Measurements from ENCODE around the gene C1GALT1C1L.
"Not testable (repeated sequence)": the region's sequence is repeated elsewhere in the genome, so short reads cannot be mapped to it uniquely, and the experiment has no call there.

The C1GALT1C1L gene

GRCh38 chr2:43698140-43698539, 21.9 kb upstream of the C1GALT1C1L start:
- not testable (repeated sequence) for H3K9me3 Mint-ChIP-seq; H3K27ac Mint-ChIP-seq; H3K4me3 Mint-ChIP-seq; H3K4me1 Mint-ChIP-seq (ENCODE audit: low read depth); H3K36me3 Mint-ChIP-seq (ENCODE audit: low read depth)
- peaks cover 12% of the 10 kb centered on the region for H3K27me3 Mint-ChIP-seq (ENCODE audit: low read depth)

- Mint-ChIP-seq H3K36me3 (ENCODE audit: low read depth) (no peaks in the 10 kb centered on the region), H3K9me3 (no peaks in the 10 kb centered on the region)
Measured at GRCh38 chr2:43692428-43692994, 16.3 kb upstream of the C1GALT1C1L start.

GRCh38 chr2:43689999-43690398, 13.8 kb upstream of the C1GALT1C1L start:
- no peak overlapping the region for H3K27ac Mint-ChIP-seq

More at GRCh38 chr2:43692428-43692994, 16.3 kb upstream of the C1GALT1C1L start:
- Mint-ChIP-seq H3K4me3 (no peak overlapping the region), H3K27me3 (ENCODE audit: low read depth) (peaks cover 10% of the 10 kb centered on the region), H3K27ac (no peak overlapping the region), H3K4me1 (ENCODE audit: low read depth) (no peaks in the 10 kb centered on the region)

GRCh38 chr2:43685357-43685756, 9.1 kb upstream of the C1GALT1C1L start:
- H3K4me1 Mint-ChIP-seq (ENCODE audit: low read depth) = no peaks in the 10 kb centered on the region
- H3K9me3 Mint-ChIP-seq = no peaks in the 10 kb centered on the region
- no peaks in the 10 kb centered on the region for H3K36me3 Mint-ChIP-seq (ENCODE audit: low read depth)
- H3K4me3 Mint-ChIP-seq = no peak overlapping the region
- H3K27ac Mint-ChIP-seq = no peak overlapping the region
- peaks cover 10% of the 10 kb centered on the region for H3K27me3 Mint-ChIP-seq (ENCODE audit: low read depth)

More at GRCh38 chr2:43689999-43690398, 13.8 kb upstream of the C1GALT1C1L start:
- Mint-ChIP-seq H3K4me3 (no peak overlapping the region), H3K36me3 (ENCODE audit: low read depth) (no peaks in the 10 kb centered on the region), H3K4me1 (ENCODE audit: low read depth) (no peaks in the 10 kb centered on the region), H3K9me3 (no peaks in the 10 kb centered on the region), H3K27me3 (ENCODE audit: low read depth) (peaks cover 10% of the 10 kb centered on the region)

- not testable (repeated sequence) for H3K4me1 Mint-ChIP-seq (ENCODE audit: low read depth); H3K4me3 Mint-ChIP-seq; H3K27ac Mint-ChIP-seq; H3K9me3 Mint-ChIP-seq; H3K36me3 Mint-ChIP-seq (ENCODE audit: low read depth)
- peaks cover 29% of the 10 kb centered on the region for H3K27me3 Mint-ChIP-seq (ENCODE audit: low read depth)
Measured at GRCh38 chr2:43677783-43678182, 1.6 kb upstream of the C1GALT1C1L start.

- Mint-ChIP-seq H3K4me1 (ENCODE audit: low read depth) (peaks cover 5% of the 10 kb centered on the region), H3K9me3 (peaks cover 6% of the 10 kb centered on the region), H3K36me3 (ENCODE audit: low read depth) (no peaks in the 10 kb centered on the region), H3K27ac (no peak overlapping the region), H3K27me3 (ENCODE audit: low read depth) (peaks cover 39% of the 10 kb centered on the region), H3K4me3 (peak overlapping the region; percentile 58)
Measured at GRCh38 chr2:43675646-43676321, 445 bp downstream of the C1GALT1C1L start.

GRCh38 chr2:43657241-43657640, 19.0 kb downstream of the C1GALT1C1L start:
- peaks cover 15% of the 10 kb centered on the region for H3K27me3 Mint-ChIP-seq (ENCODE audit: low read depth)
- no peaks in the 10 kb centered on the region for H3K9me3 Mint-ChIP-seq
- no peaks in the 10 kb centered on the region for H3K4me1 Mint-ChIP-seq (ENCODE audit: low read depth)
- no peaks in the 10 kb centered on the region for H3K36me3 Mint-ChIP-seq (ENCODE audit: low read depth)
- no peak overlapping the region for H3K4me3 Mint-ChIP-seq
- no peak overlapping the region for H3K27ac Mint-ChIP-seq

- no peaks in the 10 kb centered on the region for H3K4me1 Mint-ChIP-seq (ENCODE audit: low read depth)
- H3K4me3 Mint-ChIP-seq = no peak overlapping the region
- H3K9me3 Mint-ChIP-seq = no peaks in the 10 kb centered on the region
- H3K36me3 Mint-ChIP-seq (ENCODE audit: low read depth) = no peaks in the 10 kb centered on the region
- H3K27ac Mint-ChIP-seq = no peak overlapping the region
- peaks cover 24% of the 10 kb centered on the region for H3K27me3 Mint-ChIP-seq (ENCODE audit: low read depth)
Measured at GRCh38 chr2:43653506-43653905, 22.7 kb downstream of the C1GALT1C1L start.

GRCh38 chr2:43648994-43649701, 27.1 kb downstream of the C1GALT1C1L start:
- no peak overlapping the region for H3K4me3 Mint-ChIP-seq
- H3K27me3 Mint-ChIP-seq (ENCODE audit: low read depth) = peaks cover 33% of the 10 kb centered on the region
- H3K36me3 Mint-ChIP-seq (ENCODE audit: low read depth) = no peaks in the 10 kb centered on the region
- H3K4me1 Mint-ChIP-seq (ENCODE audit: low read depth) = no peaks in the 10 kb centered on the region
- H3K9me3 Mint-ChIP-seq = no peaks in the 10 kb centered on the region
- H3K27ac Mint-ChIP-seq = no peak overlapping the region

- H3K27ac Mint-ChIP-seq = no peak overlapping the region
- no peak overlapping the region for H3K4me3 Mint-ChIP-seq
- H3K36me3 Mint-ChIP-seq (ENCODE audit: low read depth) = no peaks in the 10 kb centered on the region
- peaks cover 18% of the 10 kb centered on the region for H3K27me3 Mint-ChIP-seq (ENCODE audit: low read depth)
- no peaks in the 10 kb centered on the region for H3K4me1 Mint-ChIP-seq (ENCODE audit: low read depth)
- peaks cover 5% of the 10 kb centered on the region for H3K9me3 Mint-ChIP-seq
Measured at GRCh38 chr2:43643680-43644079, 32.5 kb downstream of the C1GALT1C1L start.

- no peak overlapping the region for H3K4me3 Mint-ChIP-seq
- H3K27ac Mint-ChIP-seq = no peak overlapping the region
- H3K27me3 Mint-ChIP-seq (ENCODE audit: low read depth) = peaks cover 26% of the 10 kb centered on the region
- H3K4me1 Mint-ChIP-seq (ENCODE audit: low read depth) = peaks cover 5% of the 10 kb centered on the region
- no peaks in the 10 kb centered on the region for H3K36me3 Mint-ChIP-seq (ENCODE audit: low read depth)
- peaks cover 5% of the 10 kb centered on the region for H3K9me3 Mint-ChIP-seq
Measured at GRCh38 chr2:43642363-43642762, 33.9 kb downstream of the C1GALT1C1L start.

- Mint-ChIP-seq H3K4me3 (peak within 1 kb of the TSS; percentile 95), H3K27me3 (ENCODE audit: low read depth) (peaks cover 50% of the 10 kb centered on the region), H3K4me1 (ENCODE audit: low read depth) (peaks cover 11% of the 10 kb centered on the region), H3K36me3 (ENCODE audit: low read depth) (no peaks in the 10 kb centered on the region), H3K9me3 (peaks cover 5% of the 10 kb centered on the region), H3K27ac (peak within 1 kb of the TSS; percentile 29)
Measured at GRCh38 chr2:43637030-43637803, 39.0 kb downstream of the C1GALT1C1L start, which contains the start of gene PLEKHH2. Gene PLEKHH2 (plus strand): TSS chr2:43637260. CDS start chr2:43644674, 7,414 bp downstream.

GRCh38 chr2:43636621-43637020, 39.6 kb downstream of the C1GALT1C1L start:
- Mint-ChIP-seq H3K4me1 (ENCODE audit: low read depth) (peaks cover 11% of the 10 kb centered on the region), H3K4me3 (peak overlapping the region; percentile 95), H3K27ac (peak overlapping the region; percentile 29), H3K27me3 (ENCODE audit: low read depth) (peaks cover 55% of the 10 kb centered on the region), H3K36me3 (ENCODE audit: low read depth) (no peaks in the 10 kb centered on the region), H3K9me3 (peaks cover 5% of the 10 kb centered on the region)

- H3K4me1 Mint-ChIP-seq (ENCODE audit: low read depth) = peaks cover 11% of the 10 kb centered on the region
- H3K27me3 Mint-ChIP-seq (ENCODE audit: low read depth) = peaks cover 58% of the 10 kb centered on the region
Measured at GRCh38 chr2:43636153-43636552, 40.1 kb downstream of the C1GALT1C1L start.

More at GRCh38 chr2:43636153-43636552, 40.1 kb downstream of the C1GALT1C1L start:
- H3K4me3 Mint-ChIP-seq = peak overlapping the region; percentile 36
- not testable (repeated sequence) for H3K36me3 Mint-ChIP-seq (ENCODE audit: low read depth); H3K9me3 Mint-ChIP-seq; H3K27ac Mint-ChIP-seq
